Fibroblast of lung (primary cell): ENCODE measurements around the gene MNAT1.

Source experiments
- EZH2 ChIP-seq: IDR thresholded peaks from 2 replicates; pipeline ENCODE4 v1.5.1; 2012; ENCODE audit warnings: low read length, control low read depth, mild to moderate bottlenecking; ENCODE audit errors: missing control alignments
- TF ChIP-seq, protein P1 (sequence below), 2 donors: IDR thresholded peaks in 1 of 2; conservative IDR thresholded peaks in 1 of 2; 1 replicate in 1 of 2; 2 replicates in 1 of 2; pipeline ENCODE4 v1.5.1; 2011 to 2012; ENCODE audit warnings: low read length in 2 of 2, control low read depth in 1 of 2, inconsistent platforms in 1 of 2, low read depth in 1 of 2, mild to moderate bottlenecking in 1 of 2

DNA sequence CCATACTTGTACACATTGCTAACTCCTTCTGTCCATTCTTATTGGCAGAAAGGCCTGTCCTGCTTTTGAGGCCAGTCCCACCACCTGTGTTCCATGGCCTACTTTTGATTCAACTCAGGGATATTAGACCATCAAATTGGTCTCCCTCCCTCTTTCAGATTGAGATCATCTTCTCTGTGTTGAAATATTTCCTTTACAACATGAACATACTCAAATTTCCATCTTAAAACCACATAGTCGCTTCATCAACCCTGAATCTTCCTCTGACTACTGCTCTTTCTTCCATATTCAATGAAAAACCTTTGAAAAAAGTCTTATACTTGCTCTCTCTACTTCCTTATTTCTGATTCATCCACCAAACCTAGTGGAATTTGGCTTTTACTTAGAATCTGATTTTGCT, 211.4 kb downstream of the MNAT1 start:
- TF ChIP-seq, protein P1, sequence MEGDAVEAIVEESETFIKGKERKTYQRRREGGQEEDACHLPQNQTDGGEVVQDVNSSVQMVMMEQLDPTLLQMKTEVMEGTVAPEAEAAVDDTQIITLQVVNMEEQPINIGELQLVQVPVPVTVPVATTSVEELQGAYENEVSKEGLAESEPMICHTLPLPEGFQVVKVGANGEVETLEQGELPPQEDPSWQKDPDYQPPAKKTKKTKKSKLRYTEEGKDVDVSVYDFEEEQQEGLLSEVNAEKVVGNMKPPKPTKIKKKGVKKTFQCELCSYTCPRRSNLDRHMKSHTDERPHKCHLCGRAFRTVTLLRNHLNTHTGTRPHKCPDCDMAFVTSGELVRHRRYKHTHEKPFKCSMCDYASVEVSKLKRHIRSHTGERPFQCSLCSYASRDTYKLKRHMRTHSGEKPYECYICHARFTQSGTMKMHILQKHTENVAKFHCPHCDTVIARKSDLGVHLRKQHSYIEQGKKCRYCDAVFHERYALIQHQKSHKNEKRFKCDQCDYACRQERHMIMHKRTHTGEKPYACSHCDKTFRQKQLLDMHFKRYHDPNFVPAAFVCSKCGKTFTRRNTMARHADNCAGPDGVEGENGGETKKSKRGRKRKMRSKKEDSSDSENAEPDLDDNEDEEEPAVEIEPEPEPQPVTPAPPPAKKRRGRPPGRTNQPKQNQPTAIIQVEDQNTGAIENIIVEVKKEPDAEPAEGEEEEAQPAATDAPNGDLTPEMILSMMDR (conservative IDR thresholded peaks at IDR 0.05 in 1 of 2, IDR thresholded peaks at IDR 0.05 in 1 of 2; ENCODE audit: low read depth in 1 of 2, low read length in 2 of 2): no peak
- TF ChIP-seq EZH2: no peak
